Epithelial cell of proximal tubule (primary cell): ENCODE results near the gene KATNIP. TPM values are rescaled to one million over a fixed set of nuclear protein-coding genes. Genes with fewer than 3 reads are reported as not detected.

Experiments
- DNase-seq: peaks from one replicate; pipeline ENCODE4 v3.0.0-alpha.2; 2011; ENCODE audit warnings: low read depth
- H3K4me3 ChIP-seq: 2 replicates; pipeline ENCODE4 v1.5.1; 2011; ENCODE audit warnings: low read depth, mild to moderate bottlenecking, low read length
- CTCF ChIP-seq: conservative IDR thresholded peaks from 2 replicates; pipeline ENCODE4 v1.5.1; 2012; ENCODE audit warnings: low read depth, mild to moderate bottlenecking, low read length
- total RNA-seq: library from RNA; depleted of rRNA; stranded (reverse); fragments of >200 nt; gene quantifications from 2 replicates; pipeline ENCODE4 v1.2.3, GENCODE V29; 2015

KATNIP gene
- total RNA-seq, 1 donor from 2014 or later = 32.8 TPM

- DNase-seq = no peak
- no peak for TF ChIP-seq CTCF
These were observed 17.8 kb upstream of the KATNIP start for GRCh38 chr16:27531826-27532800.

GRCh38 chr16:27534256-27534655 is 15.7 kb upstream of the KATNIP start:
- DNase-seq = no peak
- TF ChIP-seq CTCF = no peak
- H3K4me3 ChIP-seq = no peak overlapping the region

More at GRCh38 chr16:27531826-27532800, 17.8 kb upstream of the KATNIP start:
- H3K4me3 ChIP-seq = no peak overlapping the region

- DNase-seq = no peak
- no peak overlapping the region for H3K4me3 ChIP-seq
- TF ChIP-seq CTCF = no peak
These were observed 11.4 kb upstream of the KATNIP start for GRCh38 chr16:27538528-27538927.

GRCh38 chr16:27539120-27539519 is 10.8 kb upstream of the KATNIP start:
- no peak for DNase-seq
- no peak overlapping the region for H3K4me3 ChIP-seq
- TF ChIP-seq CTCF = no peak

GRCh38 chr16:27539636-27540035 is 10.3 kb upstream of the KATNIP start:
- no peak for TF ChIP-seq CTCF
- DNase-seq = no peak
- H3K4me3 ChIP-seq = no peak overlapping the region

GRCh38 chr16:27543801-27544200 is 6.1 kb upstream of the KATNIP start:
- no peak for TF ChIP-seq CTCF
- no peak for DNase-seq
- H3K4me3 ChIP-seq = no peak overlapping the region

GRCh38 chr16:27544671-27545070 is 5.3 kb upstream of the KATNIP start:
- DNase-seq = no peak
- no peak for TF ChIP-seq CTCF

More at GRCh38 chr16:27544671-27545070, 5.3 kb upstream of the KATNIP start:
- H3K4me3 ChIP-seq = no peak overlapping the region
